PC-3 (cell line): ENCODE measurements around the gene CBLL2. TPM values are rescaled to one million over a fixed set of nuclear protein-coding genes. Genes with fewer than 3 reads are reported as not detected.

ENCODE experiments used
- ATAC-seq: fragments of 200-7000 bp; cut with Tn5 transposase; 2 replicates; pipeline ENCODE4 v1.9.1; 2020; ENCODE audit warnings: mild to moderate bottlenecking, moderate library complexity
- Bru-seq: library from RNA; stranded (reverse); fragments of 400-500 nt; gene quantifications from one replicate; lab custom pipeline; 2021; lab: Mats Ljungman, UMichigan
- BruChase-seq, 2 experiments: library from RNA; stranded (reverse); fragments of 400-500 nt; gene quantifications; one replicate each; lab custom pipeline; 2021; lab: Mats Ljungman, UMichigan
- BruUV-seq: library from RNA; stranded (reverse); fragments of 400-500 nt; replicated peaks from 2 replicates; lab custom pipeline; 2021; lab: Mats Ljungman, UMichigan
- CTCF ChIA-PET: fragments of 300-600 bp; sonication (Branson Sonifier 250); formaldehyde crosslinking; loops from one replicate; lab custom pipeline; 2022; ENCODE audit warnings: antibody characterized with exemption; lab: Charles Lee
- POLR2A ChIA-PET: fragments of 300-600 bp; sonication (Branson Sonifier 250); formaldehyde crosslinking; loops from one replicate; lab custom pipeline; 2022; ENCODE audit warnings: antibody characterized with exemption; ENCODE audit not compliant: unreplicated experiment; lab: Charles Lee
- DNase-seq: peaks from one replicate; pipeline ENCODE4 v3.0.0-alpha.2; 2015
- H2AFZ ChIP-seq: fragments of 300-600 bp; sonication (generic); 2 replicates; pipeline ENCODE4 v1.6.0; 2016; ENCODE audit warnings: antibody characterized with exemption, low read length
- H3F3A ChIP-seq: fragments of 300-600 bp; sonication (generic); one replicate; pipeline ENCODE4 v1.6.0; 2017; ENCODE audit warnings: antibody characterized with exemption, low read length, control low read depth, mild to moderate bottlenecking; ENCODE audit not compliant: unreplicated experiment
- H3K27ac ChIP-seq: fragments of 300-600 bp; sonication (generic); 2 replicates; pipeline ENCODE4 v1.5.1; 2016; ENCODE audit warnings: mild to moderate bottlenecking, low read length
- H3K27me3 ChIP-seq: fragments of 300-600 bp; sonication (generic); 2 replicates; pipeline ENCODE4 v1.6.1; 2016; ENCODE audit warnings: low read length, mixed read lengths
- H3K36me3 ChIP-seq: fragments of 300-600 bp; sonication (generic); 2 replicates; pipeline ENCODE4 v1.6.1; 2016; ENCODE audit warnings: low read depth, mixed run types, low read length, mixed read lengths
- H3K4me1 ChIP-seq: fragments of 300-600 bp; sonication (generic); 2 replicates; pipeline ENCODE4 v1.5.1; 2016; ENCODE audit warnings: low read length; ENCODE audit not compliant: insufficient read depth
- H3K4me2 ChIP-seq: fragments of 300-600 bp; sonication (generic); 2 replicates; pipeline ENCODE4 v1.6.0; 2016; ENCODE audit warnings: low read length
- H3K4me3 ChIP-seq: fragments of 300-600 bp; sonication (generic); 2 replicates; pipeline ENCODE4 v1.5.1; 2016; ENCODE audit warnings: mild to moderate bottlenecking, low read length, mixed read lengths
- H3K79me2 ChIP-seq: fragments of 300-600 bp; sonication (generic); 2 replicates; pipeline ENCODE4 v1.6.1; 2017; ENCODE audit warnings: low read length, mixed read lengths
- H3K9ac ChIP-seq: fragments of 300-600 bp; sonication (generic); 2 replicates; pipeline ENCODE4 v1.6.0; 2016; ENCODE audit warnings: mild to moderate bottlenecking, low read length
- H3K9me2 ChIP-seq: fragments of 300-600 bp; sonication (generic); replicated peaks from 2 replicates; pipeline ENCODE4 v1.6.1; 2016; ENCODE audit warnings: mixed run types, low read length, mixed read lengths
- H3K9me3 ChIP-seq: fragments of 300-600 bp; sonication (generic); 2 replicates; pipeline ENCODE4 v1.6.1; 2016; ENCODE audit warnings: low read length, mixed read lengths
- H4K20me1 ChIP-seq: fragments of 300-600 bp; sonication (generic); 2 replicates; pipeline ENCODE4 v1.6.1; 2016; ENCODE audit warnings: low read length, mixed read lengths
- EZH2 ChIP-seq: fragments of 300-600 bp; sonication (generic); IDR thresholded peaks from one replicate; pipeline ENCODE4 v1.6.1; 2017; ENCODE audit warnings: antibody characterized with exemption, mild to moderate bottlenecking, low read length; ENCODE audit not compliant: unreplicated experiment
- EZH2phosphoT487 ChIP-seq: fragments of 300-600 bp; sonication (generic); IDR thresholded peaks from 2 replicates; pipeline ENCODE4 v1.6.1; 2018; ENCODE audit warnings: mild to moderate bottlenecking, antibody characterized with exemption, low read length, borderline replicate concordance
- intact Hi-C: fragments of 100-400 bp; cut with micrococcal nuclease; formaldehyde crosslinking; loops from 2 replicates; pipeline ENCODE4 v1.9.0; 2023
- long read RNA-seq: library from polyadenylated mRNA; unstranded; transcript quantifications from one replicate; pipeline ENCODE4 v2.0.0, GENCODE V29; 2021; ENCODE audit not compliant: unreplicated experiment
- total RNA-seq: library from RNA; depleted of rRNA; stranded (reverse); fragments of >200 nt; gene quantifications from 2 replicates; pipeline ENCODE4 v1.2.3, GENCODE V29; 2014; rRNA removed
- TF ChIP-seq, protein P1 (sequence below): fragments of 300-600 bp; sonication (generic); conservative IDR thresholded peaks from 2 replicates; pipeline ENCODE4 v1.5.1; 2017; ENCODE audit warnings: antibody characterized with exemption, low read depth, mild to moderate bottlenecking, low read length

CBLL2 gene, protein sequence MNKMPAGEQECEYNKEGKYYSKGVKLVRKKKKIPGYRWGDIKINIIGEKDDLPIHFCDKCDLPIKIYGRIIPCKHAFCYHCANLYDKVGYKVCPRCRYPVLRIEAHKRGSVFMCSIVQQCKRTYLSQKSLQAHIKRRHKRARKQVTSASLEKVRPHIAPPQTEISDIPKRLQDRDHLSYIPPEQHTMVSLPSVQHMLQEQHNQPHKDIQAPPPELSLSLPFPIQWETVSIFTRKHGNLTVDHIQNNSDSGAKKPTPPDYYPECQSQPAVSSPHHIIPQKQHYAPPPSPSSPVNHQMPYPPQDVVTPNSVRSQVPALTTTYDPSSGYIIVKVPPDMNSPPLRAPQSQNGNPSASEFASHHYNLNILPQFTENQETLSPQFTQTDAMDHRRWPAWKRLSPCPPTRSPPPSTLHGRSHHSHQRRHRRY
- total RNA-seq (not detected in 2 replicates), Bru-seq, nascent RNA (not detected), BruChase-seq, experiment 1, labeled RNA remaining after a 6-hour chase (percentile 23 among the genes with signal in this experiment), BruChase-seq, experiment 2, labeled RNA remaining after a 2-hour chase (percentile 46 among the genes with signal in this experiment)
- long read RNA-seq: 0 reads

DNA sequence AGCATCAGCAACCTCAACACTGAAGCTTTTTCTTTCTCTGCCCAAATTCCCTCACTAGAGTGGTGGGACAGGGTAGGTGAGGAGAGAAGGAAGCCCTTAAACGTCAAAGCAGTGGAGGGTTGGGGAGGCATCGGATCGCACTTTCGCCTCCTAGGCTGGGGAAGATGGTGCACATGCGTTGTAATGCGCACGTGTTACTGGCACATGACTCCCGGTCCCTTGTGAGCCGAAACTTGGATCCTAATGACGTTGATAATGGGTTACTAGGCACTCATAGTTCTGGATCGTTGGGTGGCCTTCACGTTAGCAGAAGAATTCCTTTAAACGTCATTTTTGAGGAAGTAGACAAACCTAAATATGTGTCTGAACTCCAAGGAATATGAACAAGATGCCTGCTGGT is at the start of gene CBLL2:
Gene CBLL2, plus strand, starts transcription at position 301 of the 400 bp plus-strand sequence. Its CDS starts 79 bp downstream, at position 380.
- Histone ChIP-seq H3K79me2 (no peaks in the 10 kb centered on the region), H2AFZ (no peak within 1 kb of the TSS), H3F3A (no peaks in the 10 kb centered on the region), H3K9ac (no peak within 1 kb of the TSS), H3K4me2 (no peak within 1 kb of the TSS), H3K9me3 (no peaks in the 10 kb centered on the region), H3K9me2 (no peaks in the 10 kb centered on the region), H3K4me1 (no peaks in the 10 kb centered on the region), H3K27ac (no peak within 1 kb of the TSS), H3K36me3 (no peaks in the 10 kb centered on the region), H4K20me1 (no peaks in the 10 kb centered on the region), H3K4me3 (no peak within 1 kb of the TSS), H3K27me3 (no peaks in the 10 kb centered on the region)
- TF ChIP-seq EZH2phosphoT487 (no peak), EZH2 (no peak)
- ATAC-seq (no peak), DNase-seq (no peak)
- ChIA-PET CTCF (no interaction called here), POLR2A (no interaction called here)
- intact Hi-C loops: no loop called here
- no TSS peak for BruUV-seq

DNA sequence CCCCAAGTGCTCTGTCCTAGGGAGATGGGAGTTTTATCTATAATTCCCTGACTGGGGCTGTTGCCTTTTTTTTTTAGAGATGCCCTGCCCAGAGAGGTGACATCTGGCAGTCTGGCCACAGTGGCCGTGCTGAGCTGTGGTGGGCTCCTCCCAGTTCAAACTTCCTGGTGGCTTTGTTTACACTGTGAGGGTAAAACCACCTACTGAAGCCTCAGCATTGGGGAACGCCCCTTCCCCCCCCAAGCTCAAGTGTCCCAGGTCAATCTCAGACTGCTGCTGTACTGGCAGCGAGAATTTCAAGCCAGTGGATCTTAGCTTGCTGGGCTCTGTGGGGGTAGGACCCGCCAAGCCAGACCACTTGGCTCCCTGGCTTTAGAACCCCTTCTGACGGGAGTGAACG is 38.3 kb upstream of the CBLL2 start:
- H3K9me2 ChIP-seq: no peaks in the 10 kb centered on the region
- H3K4me2 ChIP-seq: no peak overlapping the region
- intact Hi-C loops: no loop called here
- H3K79me2 ChIP-seq: no peaks in the 10 kb centered on the region
- DNase-seq: no peak
- H3K27ac ChIP-seq: no peak overlapping the region
- no peaks in the 10 kb centered on the region for H3F3A ChIP-seq
- H3K36me3 ChIP-seq: no peaks in the 10 kb centered on the region
- no peaks in the 10 kb centered on the region for H3K27me3 ChIP-seq
- H3K4me1 ChIP-seq: no peaks in the 10 kb centered on the region
- no peak for ATAC-seq
- CTCF ChIA-PET: no interaction called here
- H2AFZ ChIP-seq: no peak overlapping the region
- BruUV-seq: no TSS peak
- POLR2A ChIA-PET: no interaction called here
- TF ChIP-seq EZH2phosphoT487 (no peak), EZH2 (no peak)
- TF ChIP-seq, protein P1, sequence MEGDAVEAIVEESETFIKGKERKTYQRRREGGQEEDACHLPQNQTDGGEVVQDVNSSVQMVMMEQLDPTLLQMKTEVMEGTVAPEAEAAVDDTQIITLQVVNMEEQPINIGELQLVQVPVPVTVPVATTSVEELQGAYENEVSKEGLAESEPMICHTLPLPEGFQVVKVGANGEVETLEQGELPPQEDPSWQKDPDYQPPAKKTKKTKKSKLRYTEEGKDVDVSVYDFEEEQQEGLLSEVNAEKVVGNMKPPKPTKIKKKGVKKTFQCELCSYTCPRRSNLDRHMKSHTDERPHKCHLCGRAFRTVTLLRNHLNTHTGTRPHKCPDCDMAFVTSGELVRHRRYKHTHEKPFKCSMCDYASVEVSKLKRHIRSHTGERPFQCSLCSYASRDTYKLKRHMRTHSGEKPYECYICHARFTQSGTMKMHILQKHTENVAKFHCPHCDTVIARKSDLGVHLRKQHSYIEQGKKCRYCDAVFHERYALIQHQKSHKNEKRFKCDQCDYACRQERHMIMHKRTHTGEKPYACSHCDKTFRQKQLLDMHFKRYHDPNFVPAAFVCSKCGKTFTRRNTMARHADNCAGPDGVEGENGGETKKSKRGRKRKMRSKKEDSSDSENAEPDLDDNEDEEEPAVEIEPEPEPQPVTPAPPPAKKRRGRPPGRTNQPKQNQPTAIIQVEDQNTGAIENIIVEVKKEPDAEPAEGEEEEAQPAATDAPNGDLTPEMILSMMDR: no peak
- H3K4me3 ChIP-seq: no peak overlapping the region
- H4K20me1 ChIP-seq: no peaks in the 10 kb centered on the region
- H3K9me3 ChIP-seq: no peaks in the 10 kb centered on the region
- H3K9ac ChIP-seq: no peak overlapping the region

DNA sequence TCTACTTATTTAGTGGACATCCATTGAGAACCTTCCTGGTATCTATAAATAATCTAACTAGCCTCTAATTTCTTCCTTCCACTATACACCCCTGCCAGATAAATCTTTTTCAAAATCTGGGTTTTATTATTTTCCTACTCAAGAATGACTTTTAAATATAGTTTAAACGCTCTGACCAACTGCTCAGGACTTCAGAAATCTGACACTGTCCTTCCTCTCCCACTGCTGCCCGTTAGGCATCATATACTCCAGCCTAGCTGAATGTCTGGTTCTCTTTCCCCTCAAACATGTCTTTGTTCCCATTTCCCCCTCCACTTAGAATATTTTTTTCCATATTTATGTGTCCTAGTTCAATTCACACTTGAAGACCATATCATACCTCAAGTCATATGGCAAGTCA is 35.2 kb upstream of the CBLL2 start:
- Histone ChIP-seq H3K9ac (no peak overlapping the region), H3K4me3 (no peak overlapping the region), H3F3A (no peaks in the 10 kb centered on the region), H3K9me3 (no peaks in the 10 kb centered on the region), H3K4me2 (no peak overlapping the region), H3K27me3 (no peaks in the 10 kb centered on the region), H3K27ac (no peak overlapping the region), H3K36me3 (no peaks in the 10 kb centered on the region), H2AFZ (no peak overlapping the region), H3K4me1 (no peaks in the 10 kb centered on the region), H3K9me2 (no peaks in the 10 kb centered on the region), H4K20me1 (no peaks in the 10 kb centered on the region), H3K79me2 (no peaks in the 10 kb centered on the region)
- DNase-seq (no peak), ATAC-seq (no peak)
- intact Hi-C loops: no loop called here
- ChIA-PET CTCF (no interaction called here), POLR2A (no interaction called here)
- no TSS peak for BruUV-seq
- TF ChIP-seq EZH2 (no peak), EZH2phosphoT487 (no peak)
- TF ChIP-seq, protein P1: no peak
